GM21528 (cell line): ENCODE measurements around the gene GIMD1.
A peak's percentile ranks its signal among the peaks of the same experiment; 100 is the strongest.
"Not testable (repeated sequence)": the region's sequence is repeated elsewhere in the genome, so short reads cannot be mapped to it uniquely, and the experiment has no call there.

Experiments used
- ATAC-seq: cut with Tn5 transposase; IDR thresholded peaks from one replicate; pipeline ENCODE4 v1.9.1; 2021; ENCODE audit warnings: mild to moderate bottlenecking, moderate library complexity; ENCODE audit not compliant: unreplicated experiment, low FRiP score

Gene GIMD1

DNA sequence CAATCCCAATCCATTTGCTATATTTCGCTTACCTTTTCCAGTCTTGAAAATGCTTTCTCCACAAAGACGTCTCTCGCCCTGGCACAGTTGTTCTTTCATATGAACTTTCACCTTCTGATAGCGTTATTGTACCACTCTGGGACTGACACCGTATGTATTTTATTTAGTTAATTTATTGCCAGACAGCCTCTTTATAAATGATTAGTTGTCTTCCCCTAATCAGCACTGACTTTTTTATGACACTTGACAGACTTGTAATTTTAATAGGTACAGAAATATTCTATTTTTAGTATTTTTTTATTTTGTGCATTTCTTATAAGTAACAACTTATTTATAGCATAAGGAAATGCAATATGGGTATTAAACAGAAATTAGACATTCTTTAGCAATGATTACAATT, at the start of gene GIMD1:
TSS of gene GIMD1 (minus strand) at position 101 of the 400 bp plus-strand sequence. CDS start 1,343 bp downstream, outside the sequence.
- no peak for ATAC-seq

DNA sequence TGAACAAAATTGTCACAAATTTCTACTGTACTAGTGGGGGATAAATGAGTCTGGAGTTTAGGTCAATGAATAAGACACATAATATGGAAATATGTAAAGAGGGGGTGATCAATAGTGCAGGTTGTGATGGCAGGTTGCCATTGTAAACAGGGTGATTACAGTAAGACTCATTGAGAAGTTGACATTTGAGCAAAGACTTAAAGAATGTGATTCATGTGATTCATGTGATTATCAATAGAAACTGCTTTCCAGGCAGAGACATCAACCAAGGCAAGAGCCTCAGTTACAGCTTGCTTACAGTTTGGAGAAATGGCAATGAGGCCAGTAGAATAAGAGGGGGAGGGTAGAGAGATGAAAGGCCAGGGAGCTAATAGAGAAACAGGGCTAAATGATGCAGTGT, 45.8 kb upstream of the GIMD1 start:
- ATAC-seq, result no peak

DNA sequence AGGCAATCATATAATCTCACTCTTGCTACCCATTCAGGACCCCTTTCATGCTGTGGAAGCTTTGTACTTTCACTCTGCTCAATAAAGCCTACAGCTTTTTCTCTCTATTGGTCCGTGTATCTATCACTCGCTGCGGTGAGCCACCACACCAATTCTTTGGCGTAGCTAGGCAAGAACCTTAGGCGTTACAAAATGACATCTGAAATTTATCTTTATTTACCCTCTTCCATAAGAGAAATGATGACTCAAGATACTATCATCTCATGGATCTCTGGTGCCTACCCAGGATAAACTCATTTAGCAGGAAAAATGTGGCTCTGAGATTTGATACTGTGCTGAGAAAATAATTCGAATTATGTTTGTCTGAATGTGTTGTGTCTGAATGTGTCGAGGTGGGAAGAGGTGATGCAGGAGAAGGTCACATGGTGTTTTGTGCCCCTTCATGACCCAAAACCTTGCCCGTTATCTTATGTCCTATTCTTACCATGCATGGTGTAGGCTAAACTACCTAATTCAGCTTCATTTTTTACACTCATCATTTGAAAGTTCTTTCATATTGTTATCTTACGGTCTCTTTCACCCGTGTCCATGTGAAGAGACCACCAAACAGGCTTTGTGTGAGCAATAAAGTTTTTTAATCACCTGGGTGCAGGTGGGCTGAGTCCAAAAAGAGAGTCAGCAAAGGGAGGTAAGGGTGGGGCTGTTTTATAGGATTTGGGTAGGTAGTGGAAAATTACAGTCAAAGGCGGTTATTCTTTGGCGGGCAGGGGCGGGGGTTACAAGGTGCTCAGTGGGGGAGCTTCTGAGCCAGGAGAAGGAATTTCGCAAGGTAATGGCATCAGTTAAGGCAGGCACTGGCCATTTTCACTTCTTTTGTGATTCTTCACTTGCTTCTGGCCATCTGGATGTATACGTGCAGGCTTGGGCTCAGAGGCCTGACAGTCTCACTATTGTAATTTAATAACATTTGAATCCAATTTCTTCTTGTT, 41.6 kb upstream of the GIMD1 start:
- no peak for ATAC-seq

GRCh38 chr4:106408004-106408403, 39.4 kb upstream of the GIMD1 start:
- ATAC-seq, result not testable (repeated sequence)

- no peak for ATAC-seq
Observed at GRCh38 chr4:106401157-106401556, 32.6 kb upstream of the GIMD1 start.

- not testable (repeated sequence) for ATAC-seq
Observed at GRCh38 chr4:106398898-106399297, 30.3 kb upstream of the GIMD1 start.

GRCh38 chr4:106395582-106395981, 27.0 kb upstream of the GIMD1 start:
- no peak for ATAC-seq

DNA sequence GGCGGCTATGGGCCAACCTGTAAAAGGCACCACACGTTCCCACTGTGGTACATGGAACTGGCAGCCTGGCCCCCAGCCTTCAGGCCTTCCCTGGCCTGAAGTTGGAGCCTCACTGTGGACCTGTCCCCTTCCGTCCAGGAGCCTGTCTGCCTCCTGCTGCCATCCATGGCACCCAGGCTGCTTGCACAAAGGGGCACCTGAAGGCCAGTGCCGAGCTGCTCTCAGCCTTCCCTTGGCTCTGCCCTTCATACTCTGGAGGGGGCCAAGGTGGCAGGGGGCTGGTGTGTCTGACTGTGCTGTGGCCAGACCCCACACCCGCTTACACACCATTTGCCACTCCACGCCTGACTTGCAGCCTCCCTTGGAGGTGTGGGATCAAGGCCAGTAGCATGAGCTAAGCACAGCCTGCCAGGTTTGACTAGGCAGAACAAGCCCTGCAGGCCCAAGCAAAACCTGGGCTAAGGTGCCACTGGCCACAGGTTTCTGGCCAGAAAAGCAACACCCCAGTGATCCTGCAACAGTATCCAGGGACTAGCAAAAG, 17.3 kb upstream of the GIMD1 start:
- no peak for ATAC-seq

- no peak for ATAC-seq
Observed at GRCh38 chr4:106384878-106385277, 16.3 kb upstream of the GIMD1 start.

- ATAC-seq, result no peak
Observed at GRCh38 chr4:106380179-106380578, 11.6 kb upstream of the GIMD1 start.

DNA sequence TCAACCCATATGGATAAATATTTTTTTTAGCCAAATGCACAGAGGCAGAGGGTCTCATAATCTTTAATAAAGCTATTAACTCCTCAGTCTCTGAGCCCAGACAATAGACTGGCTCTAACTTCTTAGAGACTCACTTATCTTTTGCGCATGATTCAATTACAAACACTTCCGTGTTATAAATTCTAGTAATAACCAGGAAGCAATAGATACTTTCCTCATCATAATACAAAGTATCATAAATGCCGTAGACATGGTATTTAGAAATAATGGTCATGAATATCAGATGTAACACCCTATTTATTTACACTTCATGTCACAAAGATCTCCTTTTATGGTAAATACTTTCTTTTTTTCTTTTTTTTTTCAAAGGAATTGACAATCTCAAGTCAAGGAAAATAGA, 4.4 kb upstream of the GIMD1 start:
- ATAC-seq, result no peak

GRCh38 chr4:106371161-106371560, 2.6 kb upstream of the GIMD1 start:
- no peak for ATAC-seq

GRCh38 chr4:106370214-106370613, 1.6 kb upstream of the GIMD1 start:
- ATAC-seq, result no peak

GRCh38 chr4:106369456-106370060, 980 bp upstream of the GIMD1 start:
- ATAC-seq, result peak; percentile 75

GRCh38 chr4:106367072-106367471, 1.5 kb downstream of the GIMD1 start:
- ATAC-seq, result no peak

GRCh38 chr4:106366026-106366425, 2.6 kb downstream of the GIMD1 start:
- no peak for ATAC-seq

DNA sequence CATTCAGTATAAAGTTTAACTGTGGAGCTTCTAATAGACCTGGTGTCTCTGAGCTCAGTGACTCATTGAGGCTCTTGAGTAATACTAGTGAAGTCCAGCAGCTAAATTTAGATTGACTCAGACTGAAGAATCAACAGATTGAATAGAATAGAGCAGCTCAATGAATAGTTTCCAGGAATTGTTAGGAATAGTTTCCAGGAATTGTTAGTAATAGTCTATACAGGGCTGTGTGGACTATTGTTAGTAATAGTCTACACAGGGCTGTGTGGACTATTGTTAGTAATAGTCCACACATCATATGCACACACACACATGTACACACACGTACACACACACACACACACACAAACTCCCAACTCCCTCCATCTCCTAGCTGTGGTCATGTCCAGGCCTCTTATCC, 3.0 kb downstream of the GIMD1 start:
- ATAC-seq, result no peak

DNA sequence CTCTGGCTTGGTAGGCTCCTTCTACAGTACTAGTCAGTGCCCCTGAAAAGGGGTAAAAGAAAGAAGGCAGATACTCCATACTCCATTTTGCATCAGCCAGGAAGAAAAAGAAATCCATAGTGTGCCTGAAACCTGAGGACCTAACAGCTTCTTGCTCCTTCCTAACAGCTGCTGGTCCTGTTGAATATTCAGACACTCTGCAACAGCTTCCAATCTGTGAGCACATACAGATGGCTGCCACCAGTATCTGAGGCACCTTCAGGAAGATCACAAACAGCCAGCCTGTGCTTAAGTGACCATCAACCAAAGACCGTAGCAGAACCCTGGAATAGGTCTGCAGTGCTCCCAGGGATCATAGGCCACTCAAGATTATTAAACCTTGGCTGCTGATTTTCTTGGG, 4.3 kb downstream of the GIMD1 start:
- ATAC-seq, result no peak

DNA sequence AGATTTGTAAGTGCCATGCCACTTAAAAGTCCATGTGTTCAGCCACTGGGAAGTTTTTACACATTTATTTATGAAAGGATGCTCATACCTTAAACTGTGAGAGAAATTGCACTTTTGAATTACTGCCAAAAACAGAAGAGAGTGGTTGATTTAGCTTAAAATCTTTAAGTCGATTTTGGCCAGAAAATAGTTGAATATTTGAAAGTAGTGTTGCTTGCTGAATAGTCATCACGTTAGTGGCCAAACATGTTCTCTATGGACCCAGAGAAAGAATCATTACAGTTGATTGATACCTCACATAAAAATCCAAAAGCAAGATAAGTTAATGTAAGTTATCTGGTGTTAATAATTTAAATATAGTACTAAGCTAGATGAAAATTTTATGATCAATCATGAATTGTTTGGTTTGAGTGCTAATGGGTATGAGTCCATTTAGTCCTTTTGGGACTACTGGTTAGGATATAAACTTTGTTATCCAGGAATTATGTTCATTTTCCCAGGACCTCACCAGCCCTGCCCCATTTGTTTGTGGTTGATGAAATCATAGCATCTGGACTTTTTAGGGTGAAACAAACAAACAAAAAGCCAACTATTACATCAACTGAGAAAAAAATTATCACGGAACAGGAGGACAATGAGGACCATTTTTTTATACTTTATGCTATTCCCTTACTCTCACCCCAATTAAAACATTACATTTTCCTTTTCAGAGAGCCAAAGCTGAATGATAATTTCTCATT, 6.3 kb downstream of the GIMD1 start:
- ATAC-seq, result no peak

DNA sequence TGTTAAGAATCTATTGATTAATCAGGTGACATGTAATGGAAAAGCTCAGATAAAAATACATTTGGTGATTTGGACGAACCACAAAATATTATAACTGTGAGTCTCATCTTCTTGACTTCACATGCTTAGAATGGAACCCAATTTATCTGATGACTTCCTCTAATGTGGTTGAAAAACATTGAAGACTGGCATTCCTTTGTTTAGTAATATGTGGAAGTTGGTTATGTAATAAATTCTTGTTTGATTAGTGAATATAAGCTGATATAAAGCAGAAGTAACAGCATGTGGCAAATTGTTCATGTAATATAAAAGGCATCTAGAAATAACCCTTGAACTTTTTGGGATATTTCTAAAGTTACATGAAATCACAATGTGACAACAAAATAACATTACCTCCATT, 9.7 kb downstream of the GIMD1 start:
- ATAC-seq, result no peak

DNA sequence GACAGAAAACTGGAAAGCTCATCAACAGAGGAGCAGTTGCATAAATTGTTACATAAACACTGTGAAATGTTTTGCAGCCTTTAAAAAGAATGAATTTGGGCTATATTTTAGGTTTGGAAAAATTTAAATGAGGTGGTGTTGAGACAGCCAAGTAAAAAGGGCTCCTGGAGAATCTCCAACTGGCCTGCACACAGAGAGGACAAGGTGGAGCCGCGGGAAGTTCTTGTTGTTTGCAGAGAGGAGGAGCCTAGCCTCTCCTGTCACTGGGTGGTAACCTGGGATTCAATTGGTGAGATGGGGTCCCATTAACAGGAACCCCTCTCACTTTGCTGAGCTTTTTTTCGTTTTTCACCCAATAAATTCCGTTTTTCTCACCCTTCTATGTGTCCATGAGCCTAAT, 13.4 kb downstream of the GIMD1 start:
- ATAC-seq, result no peak
